ENCODE measurements around the gene HEXIM2. TPM values are rescaled to one million over a fixed set of nuclear protein-coding genes. Genes with fewer than 3 reads are reported as not detected.

HEXIM2 gene
- total and polyA plus RNA-seq, 2 of the 13 experiments (the other 11 are each of a cell fraction or from before 2014, with no cell fraction given), result 27.1 to 32.4 TPM

GRCh38 chr17:45123076-45123770, 38.5 kb upstream of the HEXIM2 start (continued):
- TF ChIP-seq ZNF766 (CRISPR knock-in tag; IDR thresholded peaks at IDR 0.05; ENCODE audit: borderline replicate concordance) (no peak; the same call in 1 of the 2 replicates), ZNF746 (CRISPR knock-in tag; IDR thresholded peaks at IDR 0.05) (no peak), SNRNP70 (IDR thresholded peaks at IDR 0.05; ENCODE audit: low read depth, low read length) (no peak), NFE2L2 (IDR thresholded peaks at IDR 0.05; ENCODE audit: low read length) (no peak), ZNF12 (CRISPR knock-in tag; IDR thresholded peaks at IDR 0.05) (no peak), ZNF234 (CRISPR knock-in tag; conservative IDR thresholded peaks at IDR 0.05) (no peak), ZNF740 (CRISPR knock-in tag; IDR thresholded peaks at IDR 0.05) (no peak), EP300 (IDR thresholded peaks at IDR 0.05; ENCODE audit: low read depth in 2 of 2, low read length in 2 of 2) (0 out of 4 replicates have a peak, but pooled peaks of 1 of the 2 experiments have one; percentile 26), EP300 (CRISPR knock-in tag; IDR thresholded peaks at IDR 0.05; ENCODE audit: borderline replicate concordance) (no peak), ZNF136 (CRISPR knock-in tag; IDR thresholded peaks at IDR 0.05; ENCODE audit: low read depth) (no peak; the same call in 1 of the 2 replicates), ZC3H4 (CRISPR knock-in tag; IDR thresholded peaks at IDR 0.05; ENCODE audit: borderline replicate concordance) (no peak), RBFOX2 (IDR thresholded peaks at IDR 0.05; ENCODE audit: low read depth, low read length) (no peak), ZIK1 (CRISPR knock-in tag; IDR thresholded peaks at IDR 0.05; ENCODE audit: borderline replicate concordance, low read depth) (no peak), ZNF512 (CRISPR knock-in tag; IDR thresholded peaks at IDR 0.05) (no peak), ZNF205 (CRISPR knock-in tag; IDR thresholded peaks at IDR 0.05) (no peak), ZKSCAN8 (CRISPR knock-in tag; IDR thresholded peaks at IDR 0.05; ENCODE audit: borderline replicate concordance) (no peak), ZNF850 (CRISPR knock-in tag; conservative IDR thresholded peaks at IDR 0.05) (no peak), SRSF1 (optimal IDR thresholded peaks at IDR 0.05; ENCODE audit: low read depth, low read length) (no peak), ZBTB7B (CRISPR knock-in tag; IDR thresholded peaks at IDR 0.05) (0 out of 2 replicates have a peak, but pooled peaks have one; percentile 54), ZNF543 (CRISPR knock-in tag; IDR thresholded peaks at IDR 0.05) (no peak), MIER3 (CRISPR knock-in tag; IDR thresholded peaks at IDR 0.05; ENCODE audit: borderline replicate concordance) (no peak), ZNF644 (CRISPR knock-in tag; IDR thresholded peaks at IDR 0.05; ENCODE audit: low read depth) (no peak), ZNF709 (CRISPR knock-in tag; IDR thresholded peaks at IDR 0.05) (0 out of 2 replicates have a peak, but pooled peaks have one; percentile 56), ZNF331 (CRISPR knock-in tag; IDR thresholded peaks at IDR 0.05) (no peak), ZNF260 (CRISPR knock-in tag; IDR thresholded peaks at IDR 0.05; ENCODE audit: borderline replicate concordance, low read depth) (no peak)
- TF ChIP-seq, protein P1, sequence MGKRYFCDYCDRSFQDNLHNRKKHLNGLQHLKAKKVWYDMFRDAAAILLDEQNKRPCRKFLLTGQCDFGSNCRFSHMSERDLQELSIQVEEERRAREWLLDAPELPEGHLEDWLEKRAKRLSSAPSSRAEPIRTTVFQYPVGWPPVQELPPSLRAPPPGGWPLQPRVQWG (CRISPR knock-in tag; IDR thresholded peaks at IDR 0.05; ENCODE audit: borderline replicate concordance, low read depth), result no peak
- TF ChIP-seq, protein P2, sequence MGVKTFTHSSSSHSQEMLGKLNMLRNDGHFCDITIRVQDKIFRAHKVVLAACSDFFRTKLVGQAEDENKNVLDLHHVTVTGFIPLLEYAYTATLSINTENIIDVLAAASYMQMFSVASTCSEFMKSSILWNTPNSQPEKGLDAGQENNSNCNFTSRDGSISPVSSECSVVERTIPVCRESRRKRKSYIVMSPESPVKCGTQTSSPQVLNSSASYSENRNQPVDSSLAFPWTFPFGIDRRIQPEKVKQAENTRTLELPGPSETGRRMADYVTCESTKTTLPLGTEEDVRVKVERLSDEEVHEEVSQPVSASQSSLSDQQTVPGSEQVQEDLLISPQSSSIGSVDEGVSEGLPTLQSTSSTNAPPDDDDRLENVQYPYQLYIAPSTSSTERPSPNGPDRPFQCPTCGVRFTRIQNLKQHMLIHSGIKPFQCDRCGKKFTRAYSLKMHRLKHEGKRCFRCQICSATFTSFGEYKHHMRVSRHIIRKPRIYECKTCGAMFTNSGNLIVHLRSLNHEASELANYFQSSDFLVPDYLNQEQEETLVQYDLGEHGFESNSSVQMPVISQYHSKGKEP (CRISPR knock-in tag; IDR thresholded peaks at IDR 0.05), result no peak
